Stimulated activated naive CD4-positive, alpha-beta T cell treated with Interleukin-2 at 50 U/mL for 16 hours (primary cell): Measurements from ENCODE around the gene DHX35.

ENCODE experiments used
- DNase-seq: peaks from one replicate; lab custom pipeline; 2025; lab: John Stamatoyannopoulos, UW

Gene DHX35

DNA sequence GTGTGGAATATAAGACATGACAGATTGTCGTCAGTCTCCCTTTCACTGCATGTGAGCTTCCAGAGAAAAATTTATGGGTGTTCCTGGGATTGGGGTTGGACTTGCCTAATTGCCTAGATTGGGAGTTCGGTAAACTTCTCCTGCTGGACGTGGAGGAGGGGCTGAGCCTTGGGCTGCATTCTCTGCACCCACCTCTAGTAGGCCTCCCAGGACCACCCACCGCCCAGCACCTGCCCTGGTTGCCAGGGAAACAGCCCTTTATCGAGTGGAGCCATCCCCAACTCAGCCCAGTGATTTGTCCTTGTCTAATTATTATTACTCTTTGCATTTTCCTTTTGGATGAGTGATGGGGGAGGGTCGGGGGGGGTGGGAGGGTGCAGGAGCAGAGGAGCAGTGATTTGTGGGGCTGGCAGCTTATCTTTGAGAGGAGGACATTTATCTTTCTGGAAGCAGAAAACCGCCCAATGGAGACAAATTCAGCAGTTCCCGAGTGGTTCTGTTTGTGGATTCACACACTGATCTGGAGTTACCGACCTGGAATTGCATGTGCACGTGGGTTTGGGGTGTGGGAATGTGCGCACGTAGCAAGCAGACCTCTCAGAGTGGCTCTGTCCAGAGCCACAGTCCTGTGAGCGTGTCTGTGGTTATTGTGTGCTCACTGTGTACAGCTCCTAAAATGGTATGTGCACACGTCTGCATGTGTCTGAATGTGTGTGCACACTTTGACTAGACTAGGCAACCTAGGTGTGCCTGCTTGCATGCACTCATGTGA is 104.5 kb downstream of the DHX35 start:
- no peak for DNase-seq

DNA sequence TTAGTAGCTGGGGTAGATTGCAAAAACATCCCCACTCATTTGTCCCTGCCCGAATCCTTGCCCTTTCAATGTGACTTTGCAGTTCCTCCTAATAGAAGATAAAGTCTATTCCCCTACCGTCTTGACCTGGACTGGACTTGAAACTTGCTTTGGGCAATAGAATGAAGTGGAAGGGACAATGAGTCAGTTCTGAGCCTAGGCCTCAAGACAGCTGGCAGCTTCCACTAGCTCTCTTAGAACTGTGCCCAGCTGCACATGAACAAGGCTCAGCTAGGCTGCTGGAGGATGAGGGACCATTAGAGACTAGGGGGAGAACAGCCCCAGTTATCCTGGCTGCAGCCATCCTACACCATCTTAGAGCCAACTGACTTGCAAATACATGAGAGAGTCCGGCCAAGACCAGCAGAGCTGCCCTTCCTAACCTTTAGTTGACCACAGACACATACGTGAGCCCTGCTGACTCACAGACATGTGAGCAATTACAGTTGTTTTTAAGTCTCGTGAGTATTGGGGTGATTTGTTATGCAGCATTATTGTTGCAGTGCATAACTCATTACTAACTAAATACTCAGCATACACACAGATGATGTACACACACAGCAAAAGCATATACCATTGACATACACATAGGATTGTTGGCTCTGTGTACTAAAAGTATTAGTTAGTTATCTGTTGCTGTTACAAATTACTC is 105.5 kb downstream of the DHX35 start:
- DNase-seq = no peak

DNA sequence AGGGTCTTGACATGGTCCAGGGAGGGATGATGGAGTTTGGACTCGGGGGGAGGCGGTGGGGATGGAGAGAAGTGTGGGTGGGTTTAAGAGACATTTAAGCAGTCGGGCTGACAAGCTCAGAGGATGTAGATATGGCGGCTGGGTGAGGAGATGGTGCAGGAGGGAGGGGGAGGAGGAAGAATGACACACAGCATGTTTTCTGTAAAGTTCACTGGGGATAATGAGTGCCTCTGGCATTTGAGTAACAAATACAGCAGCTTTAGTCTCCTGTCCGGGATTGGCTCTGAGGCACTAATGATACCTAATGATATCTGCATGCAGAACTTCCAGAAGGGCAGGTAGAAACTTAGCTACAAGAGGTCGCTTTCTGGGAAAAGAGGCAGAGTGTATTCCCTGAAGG is 107.8 kb downstream of the DHX35 start:
- DNase-seq = no peak

DNA sequence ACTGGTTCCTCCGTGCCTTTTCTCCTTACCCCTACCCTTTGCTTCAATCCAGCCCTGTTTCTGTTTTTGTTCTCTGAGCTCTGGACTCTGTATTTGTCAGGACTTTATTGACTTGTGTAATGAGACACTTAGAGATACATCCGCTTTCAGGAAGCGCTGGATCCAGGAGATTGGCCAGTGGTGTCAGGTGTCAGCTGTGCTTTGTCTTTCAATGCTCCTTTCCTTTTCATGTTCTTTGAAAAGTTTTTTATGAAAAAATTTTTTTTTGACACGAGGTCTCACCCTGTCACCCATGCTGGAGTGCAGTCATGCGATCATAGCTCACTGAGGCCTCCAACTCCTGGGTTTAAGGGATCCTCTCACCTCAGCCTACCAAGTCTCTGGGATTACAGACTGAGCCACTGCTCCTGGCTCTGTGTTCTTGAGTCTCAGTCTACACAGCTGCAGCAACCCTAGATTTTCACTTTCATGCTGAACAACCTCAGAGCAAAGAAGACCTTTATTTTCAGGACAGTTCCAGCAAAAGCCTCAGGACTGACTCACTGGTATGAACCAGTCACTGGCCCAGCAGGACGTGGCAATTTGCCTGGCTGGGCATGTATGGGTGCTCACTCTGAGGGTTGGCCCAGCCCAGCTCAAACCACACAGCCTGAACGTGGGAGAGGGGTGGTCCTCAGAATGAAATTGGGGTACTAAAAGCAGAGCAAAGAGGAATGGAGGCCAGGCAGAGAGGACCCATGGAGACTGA is 108.5 kb downstream of the DHX35 start:
- DNase-seq = no peak

DNA sequence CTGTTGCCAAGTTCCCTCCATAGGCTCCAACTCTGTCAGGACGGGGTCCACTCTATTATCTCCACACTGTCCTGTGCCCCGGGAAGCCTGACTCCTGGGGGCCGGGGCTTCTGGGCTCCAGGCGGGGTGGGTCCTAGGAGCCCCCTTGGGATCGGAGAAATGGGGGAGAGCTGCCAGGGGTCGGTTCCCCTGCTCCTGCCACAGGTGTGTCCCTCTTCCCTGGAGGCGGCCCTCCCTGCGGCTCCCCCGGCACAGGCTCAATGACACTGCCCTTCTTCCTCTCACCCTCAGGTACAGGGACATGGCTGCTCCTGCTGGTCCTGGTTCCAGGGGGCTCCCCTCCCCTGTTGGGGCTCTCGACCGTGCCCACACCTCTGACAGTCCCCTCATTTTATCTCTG is 110.0 kb downstream of the DHX35 start:
- no peak for DNase-seq

DNA sequence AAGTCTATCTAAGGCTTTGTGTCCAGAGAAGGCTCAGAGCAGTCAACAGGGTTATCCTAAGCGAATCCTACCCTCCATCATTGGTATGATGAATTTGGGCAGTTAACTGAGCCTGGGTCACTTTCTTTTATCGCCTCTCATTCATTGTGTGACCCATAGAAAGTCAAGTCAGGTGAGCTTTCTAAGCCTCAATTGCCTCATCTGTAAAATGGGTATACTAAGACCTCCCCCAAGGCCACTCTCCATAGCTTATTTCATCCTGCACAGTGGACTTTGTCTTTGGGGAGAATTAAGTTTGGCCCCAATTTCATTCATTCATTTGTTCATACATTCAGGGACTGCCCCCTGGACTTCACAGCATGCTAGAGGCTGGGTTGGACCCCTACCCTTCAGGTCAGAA is 110.5 kb downstream of the DHX35 start:
- no peak for DNase-seq

DNA sequence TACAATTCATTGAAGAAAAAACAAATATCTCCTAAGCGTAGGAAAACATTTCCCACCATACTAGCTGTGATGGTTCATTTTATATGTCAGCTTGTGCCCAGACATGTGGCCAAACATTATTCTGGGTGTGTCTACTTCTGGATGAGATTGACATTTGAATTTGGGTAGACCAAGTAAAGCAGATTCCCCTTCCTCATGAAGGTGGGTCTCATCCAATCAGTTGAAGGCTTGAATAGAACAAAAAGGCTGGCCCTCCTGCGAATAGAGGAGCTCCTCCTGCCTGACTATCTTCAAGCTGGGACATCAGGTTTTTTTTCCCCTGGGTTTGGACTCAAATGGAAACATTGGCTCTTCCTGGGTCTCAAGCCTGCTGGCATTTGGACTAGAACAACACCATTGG is 113.6 kb downstream of the DHX35 start:
- no peak for DNase-seq

DNA sequence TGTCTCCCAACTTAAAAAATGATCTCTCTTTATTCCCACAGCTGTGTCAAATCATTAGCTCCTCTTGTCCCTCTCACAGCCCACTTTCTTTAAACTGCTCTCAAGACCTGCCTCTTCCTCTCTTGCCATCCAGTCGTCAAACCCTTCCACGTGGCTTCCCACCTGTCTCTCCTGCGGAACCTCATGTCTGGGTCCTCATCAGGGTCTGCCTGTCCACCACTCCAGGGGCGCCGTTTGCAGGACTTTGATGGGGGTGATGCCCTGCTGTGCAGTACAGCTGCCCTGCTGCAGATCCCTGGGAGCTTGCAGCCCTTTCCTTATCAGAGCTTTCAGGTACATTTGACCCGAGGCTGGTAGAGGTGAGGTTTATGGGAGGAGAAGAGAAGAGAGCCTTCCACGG is 114.8 kb downstream of the DHX35 start:
- DNase-seq = no peak

DNA sequence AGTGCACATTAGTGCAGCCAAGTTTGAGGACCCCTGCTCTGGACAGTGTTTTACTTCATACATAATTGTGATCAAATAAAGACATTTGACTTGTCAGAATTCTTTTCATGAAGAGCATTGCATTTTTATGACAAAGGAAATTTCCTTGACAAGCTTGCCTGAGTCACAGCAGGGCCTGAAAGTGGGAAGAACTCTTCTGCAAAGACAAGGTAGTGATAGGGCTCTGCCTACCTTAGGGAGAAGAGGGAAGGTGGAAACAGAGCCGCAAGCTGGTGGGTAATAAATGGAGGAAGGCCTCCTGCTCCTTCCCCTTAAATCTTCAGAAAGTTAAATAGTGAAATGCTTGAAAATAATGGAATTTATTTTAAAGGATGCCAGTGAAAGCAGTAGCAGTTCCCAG is 118.2 kb downstream of the DHX35 start:
- DNase-seq = no peak

DNA sequence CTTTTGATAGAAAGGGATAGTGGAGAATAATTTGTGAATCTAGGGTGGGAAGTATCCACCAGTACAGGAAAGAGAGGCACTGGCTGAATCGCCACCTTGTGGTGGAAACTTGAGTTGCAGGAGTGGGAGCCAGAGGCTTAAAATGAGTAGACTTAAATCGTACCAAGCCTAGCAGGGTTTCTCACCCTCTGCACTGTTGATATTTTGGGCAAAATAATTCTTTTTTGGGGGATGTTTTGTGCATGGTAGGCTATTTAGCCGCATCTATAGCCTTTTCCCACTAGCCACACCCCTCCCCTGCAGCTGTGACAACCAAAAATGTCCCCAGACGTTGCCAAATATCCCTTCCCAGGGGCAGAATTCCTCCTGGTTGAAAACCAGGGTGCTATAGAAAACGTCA is 119.1 kb downstream of the DHX35 start:
- peak; percentile 60 for DNase-seq

DNA sequence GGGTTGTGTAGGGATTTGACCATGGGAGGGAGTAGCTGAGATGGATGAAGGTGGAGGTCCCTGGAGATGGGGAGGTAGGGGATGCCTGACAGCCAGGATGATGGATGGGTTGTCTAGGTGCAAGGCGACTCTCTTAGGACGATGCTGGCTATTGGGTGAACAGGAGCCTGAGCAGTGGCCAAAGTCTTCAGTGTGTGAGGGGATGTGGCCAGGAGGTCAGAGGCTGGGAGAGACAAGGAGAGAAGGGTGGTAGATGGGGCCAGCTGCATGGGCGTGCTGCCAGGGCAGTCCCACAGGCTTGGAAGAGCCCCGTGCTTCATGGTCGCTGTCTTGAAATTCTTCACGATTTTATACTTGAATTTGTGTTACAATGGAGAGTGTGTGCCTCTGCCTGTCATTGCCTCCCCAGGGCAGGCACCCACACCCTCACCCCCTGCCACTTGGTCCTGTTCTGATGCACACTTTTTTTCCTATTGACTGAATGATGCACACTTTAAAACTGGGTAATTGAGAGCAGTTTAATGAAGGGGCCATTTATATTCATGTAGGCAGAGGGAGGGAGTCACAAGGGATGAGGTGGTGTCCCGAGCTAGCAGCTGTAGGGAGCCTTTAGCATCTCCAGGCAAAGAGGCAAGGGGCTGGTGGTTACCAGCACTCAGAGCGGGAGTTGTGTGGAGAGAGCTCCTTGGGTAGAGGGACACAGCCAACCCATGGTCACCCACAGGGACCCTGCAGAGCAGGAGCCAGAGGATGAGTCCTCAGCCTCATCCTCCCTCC is 120.7 kb downstream of the DHX35 start:
- DNase-seq = no peak

DNA sequence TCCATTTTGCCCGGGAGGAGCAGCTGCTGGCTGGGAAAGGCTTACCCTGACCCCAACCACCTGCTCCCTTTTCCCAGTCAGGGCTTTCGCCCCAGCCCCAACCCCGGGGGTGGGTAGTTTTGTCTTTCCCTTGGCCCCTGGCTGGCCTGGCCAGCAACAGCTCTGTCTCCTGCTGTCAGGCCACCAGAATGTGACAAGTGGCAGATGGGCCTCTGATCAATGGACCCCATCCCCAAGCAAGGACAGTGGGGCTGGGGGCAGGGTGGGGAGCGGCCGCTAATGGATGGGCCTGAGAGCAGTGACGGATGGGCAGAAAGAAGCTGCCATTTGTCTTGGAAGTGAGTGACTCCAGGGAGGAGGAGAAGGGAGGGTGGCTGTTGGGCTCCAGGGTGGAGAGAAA is 121.6 kb downstream of the DHX35 start:
- DNase-seq = no peak

DNA sequence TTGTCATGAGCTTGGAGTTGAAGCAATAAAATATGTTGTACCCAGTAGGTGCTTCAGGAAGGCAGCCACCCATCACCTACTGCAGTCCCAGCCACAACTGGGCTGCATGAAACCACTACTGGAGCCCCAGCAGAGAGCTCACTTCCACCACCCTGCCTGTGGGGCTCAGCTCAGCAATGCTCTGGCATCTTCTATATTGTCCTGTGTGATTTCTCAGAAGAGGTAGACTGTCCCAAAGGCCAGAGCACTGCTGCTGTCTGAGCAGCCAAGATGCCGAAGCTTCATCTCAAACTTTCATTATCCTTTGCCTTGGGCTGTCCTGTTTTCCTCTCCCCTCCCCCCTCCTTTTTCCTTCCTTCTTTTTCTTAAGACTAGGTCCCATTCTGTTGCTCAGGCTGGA is 126.9 kb downstream of the DHX35 start:
- no peak for DNase-seq
